Left ventricle myocardium superior (tissue), 1 donor: ENCODE results near the gene BHLHE41. TPM values are rescaled to one million over a fixed set of nuclear protein-coding genes. Genes with fewer than 3 reads are reported as not detected.

Experiments used
- ATAC-seq: fragments of 200-7000 bp; cut with Tn5 transposase; one replicate; pipeline ENCODE4 v1.9.1; 2020; ENCODE audit warnings: mild to moderate bottlenecking, moderate library complexity
- DNase-seq: peaks from one replicate; pipeline ENCODE4 v3.0.0-alpha.2; 2020
- intact Hi-C: fragments of 100-400 bp; cut with micrococcal nuclease; formaldehyde crosslinking; loops from one replicate; pipeline ENCODE4 v1.11.0; 2022
- long read RNA-seq: library from polyadenylated mRNA; unstranded; transcript quantifications from one replicate; pipeline ENCODE4 v2.0.0, GENCODE V29; 2021
- total RNA-seq: library from RNA; stranded (reverse); fragmentation: NEBNext Ultra II Directional; extraction: Animal tissue kit (Norgen Biotek cat#: 25700); gene quantifications from one replicate; pipeline ENCODE4 v1.2.1, GENCODE V29; 2021
- donor health status: DM: no; HTN: yes; CAD: no; lungs with severe emphysema.

BHLHE41 gene
- 35.9 TPM for total RNA-seq
- long read RNA-seq, partial matches to known transcripts: 0 of 16 reads
- long read RNA-seq, other reads (novel, unspliced or antisense): 15 of 16 reads

GRCh38 chr12:26124446-26125399 lies at the start of gene BHLHE41:
Gene BHLHE41, minus strand, starts transcription at chr12:26125037. Its CDS starts 258 bp downstream, at chr12:26124779.
- DNase-seq (peak; percentile 88), ATAC-seq (peak; percentile 62)
- intact Hi-C loops: no loop called here

GRCh38 chr12:26172946-26173552 lies 48.2 kb upstream of the BHLHE41 start:
- ATAC-seq (no peak), DNase-seq (no peak)
- intact Hi-C loops: no loop called here

DNA sequence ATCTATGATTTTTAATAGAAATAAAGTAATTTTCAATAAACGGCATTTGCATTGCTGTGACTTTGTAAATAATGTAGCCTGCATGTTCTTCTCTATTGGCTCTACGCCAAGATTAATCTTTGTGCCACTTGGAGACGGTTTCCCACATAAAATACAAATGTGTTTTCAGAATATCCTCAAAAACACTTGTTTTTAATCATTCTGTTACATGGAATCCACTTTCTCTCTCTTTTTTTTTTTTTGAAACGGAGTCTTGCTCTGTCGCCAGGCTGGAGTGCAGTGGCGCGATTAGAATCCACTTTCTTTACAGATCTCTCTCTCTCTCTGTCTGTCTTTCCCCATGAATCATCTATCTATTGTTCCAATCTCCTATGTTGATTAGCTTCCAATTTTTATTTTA lies 47.7 kb upstream of the BHLHE41 start:
- intact Hi-C loops: no loop called here
- ATAC-seq (no peak), DNase-seq (no peak)

DNA sequence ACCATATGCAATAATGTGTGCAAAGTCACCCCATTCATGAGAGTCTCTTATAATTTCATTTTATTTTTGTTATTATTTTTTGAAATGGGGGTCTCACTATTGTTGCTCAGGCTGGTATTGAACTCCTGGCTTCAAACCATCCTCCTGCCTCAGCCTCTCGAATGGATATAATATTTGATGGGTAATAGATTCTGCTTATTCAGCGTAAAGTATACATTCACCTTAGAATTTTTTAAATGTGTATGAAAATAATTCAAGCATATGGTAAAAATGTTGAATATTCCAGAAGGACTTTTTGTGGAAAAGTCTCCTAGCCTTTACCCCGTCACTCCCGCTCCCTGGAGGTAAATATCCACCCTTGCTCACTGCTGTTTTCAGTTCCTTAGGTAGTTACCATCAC lies 47.2 kb upstream of the BHLHE41 start:
- intact Hi-C loops: no loop called here
- no peak for ATAC-seq
- no peak for DNase-seq

DNA sequence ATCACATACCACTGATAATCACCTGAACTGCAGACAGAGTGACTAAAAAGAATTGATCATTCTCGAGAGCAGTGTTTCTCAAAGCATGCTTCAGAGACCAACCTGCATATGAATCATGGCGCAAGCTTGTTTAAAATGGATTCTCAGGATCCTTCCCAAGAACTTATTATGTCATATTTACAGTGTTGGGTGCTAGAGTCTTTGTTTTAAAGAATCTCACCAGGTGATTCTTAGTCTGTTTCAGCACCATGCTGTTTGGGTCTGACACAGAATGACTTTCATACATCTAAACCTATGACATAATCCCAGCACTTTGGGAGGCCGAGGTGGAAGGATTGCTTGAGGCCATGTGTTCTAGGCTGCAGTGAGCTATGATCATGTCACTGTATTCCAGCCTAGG lies 39.3 kb upstream of the BHLHE41 start:
- ATAC-seq (no peak), DNase-seq (no peak)
- intact Hi-C loops: no loop called here

- no peak for ATAC-seq
- intact Hi-C loops: no loop called here
- DNase-seq: no peak
Measured at GRCh38 chr12:26162905-26163304, 38.1 kb upstream of the BHLHE41 start.

DNA sequence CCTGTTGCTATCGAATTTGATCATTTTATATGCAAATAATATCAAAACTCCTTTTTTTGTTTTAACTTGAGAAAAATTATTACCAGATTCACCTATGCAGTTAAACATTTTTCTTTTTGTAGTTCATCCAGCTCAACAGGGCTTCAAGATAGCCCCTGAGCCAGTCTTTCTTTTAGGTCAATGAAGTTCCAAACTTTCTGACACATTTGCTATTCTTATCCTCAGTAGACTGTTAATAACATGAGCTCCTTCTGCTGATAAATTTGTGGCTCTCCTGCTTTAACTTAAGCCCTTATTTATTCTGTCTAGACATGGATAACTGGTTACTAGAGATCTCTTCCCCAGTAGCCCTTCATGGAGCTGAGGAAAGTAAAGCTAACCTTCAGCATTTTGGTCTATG lies 37.3 kb upstream of the BHLHE41 start:
- ATAC-seq: no peak
- intact Hi-C loops: no loop called here
- DNase-seq: no peak

DNA sequence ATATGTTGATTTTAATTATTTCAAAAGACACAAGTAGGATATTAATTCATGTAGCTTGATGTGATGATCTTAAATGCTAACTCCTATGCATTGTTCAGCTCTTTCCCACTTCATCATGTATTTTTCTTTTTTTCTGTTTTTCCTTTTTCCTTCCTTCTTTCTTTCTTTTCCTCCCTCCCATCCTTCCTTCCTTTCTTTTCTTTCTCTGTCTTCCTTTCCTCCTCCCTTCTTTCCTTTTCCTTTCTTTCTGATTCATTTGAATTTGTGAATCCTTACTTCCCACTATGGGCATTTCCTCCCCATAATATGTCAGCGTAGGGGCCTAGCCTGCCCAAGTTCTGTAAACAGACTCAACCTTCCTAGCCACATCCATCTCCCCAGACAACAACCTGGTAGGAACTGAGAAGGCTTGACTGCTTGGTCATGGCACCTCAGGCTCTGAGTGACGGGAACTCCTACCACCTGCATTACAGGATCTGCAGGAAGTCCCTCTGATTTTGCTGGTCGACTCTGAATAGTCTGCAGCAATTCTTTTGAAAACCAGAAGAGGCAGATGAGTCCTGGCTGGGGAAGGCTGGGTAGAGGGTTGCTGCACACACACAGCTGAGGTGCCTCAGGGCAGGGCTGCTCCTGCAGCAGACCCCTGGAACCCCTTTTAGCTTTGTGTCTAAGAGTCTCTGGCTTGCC lies 33.4 kb upstream of the BHLHE41 start:
- intact Hi-C loops: no loop called here
- no peak for DNase-seq
- no peak for ATAC-seq

DNA sequence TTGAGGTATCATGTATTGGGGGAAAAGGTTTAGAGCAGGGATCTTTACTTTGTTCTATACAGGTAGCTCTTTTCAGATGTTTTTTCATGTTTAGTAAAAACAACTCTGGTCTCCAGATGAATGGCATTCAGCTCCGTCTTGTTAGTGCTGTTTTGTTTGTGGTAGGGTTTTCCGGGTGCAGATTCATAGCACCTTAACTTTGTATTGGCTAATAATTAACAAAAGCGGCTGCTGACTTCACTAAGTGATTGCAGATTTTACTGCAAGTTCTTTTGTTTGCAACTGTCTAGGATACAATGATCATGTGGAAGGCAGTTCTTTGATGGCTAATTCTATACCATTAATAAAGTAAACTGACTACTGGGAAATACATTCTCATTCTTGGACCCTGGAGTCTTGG lies 32.2 kb upstream of the BHLHE41 start:
- intact Hi-C loops: no loop called here
- no peak for ATAC-seq

DNA sequence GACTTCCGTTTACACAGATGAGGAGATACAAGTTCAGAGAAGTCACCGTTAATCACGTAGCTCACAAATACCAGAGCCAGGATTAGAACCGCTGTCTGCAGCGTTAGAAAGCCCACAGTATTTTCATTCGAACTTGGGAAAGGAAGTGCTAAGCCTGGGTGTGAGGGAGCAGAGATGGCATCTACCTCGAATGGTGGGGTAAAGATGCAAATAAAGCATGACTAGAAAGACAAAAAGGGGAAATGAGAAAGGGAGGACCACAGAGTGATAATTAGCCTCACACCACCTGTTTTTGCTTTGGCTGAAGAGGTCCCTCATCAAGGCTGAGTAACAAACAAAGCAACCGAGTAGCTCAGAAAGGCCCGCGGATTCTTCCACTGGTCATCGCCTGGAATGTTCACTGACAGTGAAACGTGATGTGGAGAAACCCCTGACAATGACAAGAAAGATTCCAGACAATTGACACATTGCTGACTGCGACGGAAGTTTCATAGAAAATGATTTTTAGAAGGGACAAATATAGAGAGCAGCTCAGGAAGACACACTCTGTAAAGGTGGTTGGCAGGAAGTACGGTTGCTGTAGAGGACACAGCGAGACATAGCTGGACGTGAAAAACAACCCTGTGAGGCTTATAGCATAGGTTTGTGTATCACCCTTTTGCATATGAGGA lies 31.5 kb upstream of the BHLHE41 start:
- intact Hi-C loops: no loop called here
- DNase-seq (no peak), ATAC-seq (no peak)

More for the DNA sequence above, 32.2 kb upstream of the BHLHE41 start:
- no peak for DNase-seq

DNA sequence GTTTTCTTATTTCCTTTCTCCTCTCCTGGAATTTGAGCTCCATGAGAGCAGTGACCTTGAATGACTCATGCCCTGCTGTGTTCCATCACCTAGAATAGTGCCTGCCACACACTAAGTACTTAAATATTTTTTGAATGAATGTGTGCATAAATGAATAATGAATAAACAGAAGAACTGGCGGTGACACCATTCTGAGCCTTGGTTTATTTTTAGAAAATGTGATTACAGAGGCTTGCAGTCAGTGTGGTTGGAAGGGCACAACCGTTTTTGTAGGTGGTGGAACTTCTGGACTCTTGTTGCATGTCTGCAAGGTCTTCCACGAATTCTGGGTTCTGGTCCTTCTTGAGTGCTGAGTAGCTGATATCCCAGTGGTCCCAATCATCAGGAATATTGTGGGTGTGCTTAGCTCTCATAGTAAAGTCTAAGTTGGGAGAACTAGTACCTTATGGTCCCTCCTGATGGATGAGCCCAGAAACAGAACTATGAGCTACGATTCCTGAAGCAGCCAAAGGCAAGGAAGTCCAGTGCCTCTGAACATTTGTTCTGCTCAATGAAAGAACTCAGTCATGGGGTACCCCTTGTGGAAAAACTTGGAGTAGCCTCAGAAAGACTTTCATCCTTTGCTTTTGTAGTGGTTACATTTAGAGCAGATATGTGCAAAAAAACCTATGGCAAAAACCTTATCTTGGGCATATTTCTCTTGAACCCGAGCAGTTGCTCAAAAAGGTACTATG lies 28.8 kb upstream of the BHLHE41 start:
- DNase-seq (no peak), ATAC-seq (peak; percentile 91)
- intact Hi-C loops: no loop called here

- no peak for DNase-seq
- no peak for ATAC-seq
- intact Hi-C loops: no loop called here
Measured at GRCh38 chr12:26152507-26153102, 27.8 kb upstream of the BHLHE41 start.

GRCh38 chr12:26150736-26151450 lies 26.1 kb upstream of the BHLHE41 start:
- intact Hi-C loops: no loop called here
- DNase-seq (no peak), ATAC-seq (peak; percentile 69)

DNA sequence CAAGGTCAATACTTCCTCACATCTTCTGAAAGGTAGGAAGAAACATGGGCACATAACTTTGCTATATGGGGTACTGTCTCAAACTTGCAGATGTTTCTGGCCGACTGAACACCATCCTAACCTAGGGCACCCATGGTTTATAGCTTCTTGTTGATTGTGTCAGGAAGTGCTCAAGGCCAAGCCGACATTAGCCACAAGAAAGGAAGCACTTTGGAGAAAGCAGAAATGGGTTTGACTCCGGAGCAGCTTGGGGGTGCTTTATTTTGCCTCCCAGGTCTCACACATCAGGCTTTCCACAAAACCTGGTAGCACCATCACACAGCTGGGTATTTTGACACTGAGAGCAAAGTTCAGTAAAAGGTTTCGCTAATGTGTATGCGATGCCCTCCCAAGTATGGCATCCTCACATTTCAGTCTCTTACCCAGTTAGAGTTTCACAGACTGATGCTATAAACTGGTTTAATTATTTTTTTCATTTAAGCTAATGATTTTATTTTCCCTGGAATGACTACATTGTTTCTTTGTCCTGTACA lies 25.2 kb upstream of the BHLHE41 start:
- intact Hi-C loops: no loop called here
- DNase-seq (no peak), ATAC-seq (no peak)

GRCh38 chr12:26148291-26148690 lies 23.5 kb upstream of the BHLHE41 start:
- ATAC-seq (no peak), DNase-seq (no peak)
- intact Hi-C loops: no loop called here

DNA sequence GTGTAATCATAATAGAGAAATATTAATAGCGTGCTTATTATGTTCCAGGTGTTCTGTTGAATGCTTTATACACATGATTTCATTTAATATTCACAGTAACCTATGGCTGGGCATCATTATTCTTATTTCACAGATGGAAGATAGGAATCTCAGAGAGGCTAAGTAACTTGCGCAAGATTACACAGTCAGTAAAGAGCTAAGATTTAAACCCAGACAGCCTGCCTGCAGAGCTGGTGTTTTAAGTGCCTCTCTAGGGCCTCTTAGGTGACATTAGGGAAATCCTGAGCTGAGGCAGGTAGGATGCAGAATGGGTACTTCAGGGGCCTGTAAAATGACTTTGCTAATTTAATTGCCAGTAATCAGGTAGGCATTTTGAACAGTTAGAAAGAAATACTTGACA lies 18.5 kb upstream of the BHLHE41 start:
- ATAC-seq (no peak), DNase-seq (no peak)
- intact Hi-C loops: no loop called here

- DNase-seq (no peak), ATAC-seq (no peak)
- intact Hi-C loops: no loop called here
Measured at GRCh38 chr12:26138860-26139259, 14.0 kb upstream of the BHLHE41 start.

DNA sequence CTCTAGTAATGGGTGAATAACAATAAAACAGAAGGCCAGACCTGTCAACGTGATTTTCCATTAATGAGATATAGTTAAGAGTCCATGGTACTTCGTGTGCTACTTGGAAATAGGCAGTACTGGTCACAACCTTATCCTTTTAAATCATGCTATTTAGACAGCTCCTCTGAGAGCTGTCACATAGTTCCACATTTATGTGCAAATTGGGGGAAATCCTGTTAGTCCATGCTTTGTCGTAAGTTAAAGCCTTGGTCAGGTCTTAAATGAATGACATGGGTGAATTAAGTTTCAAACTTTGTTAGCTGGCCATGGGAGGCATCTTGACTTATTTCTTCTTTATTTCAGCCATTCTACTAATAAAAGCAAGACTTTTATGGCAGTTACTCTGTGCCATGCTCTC lies 11.9 kb upstream of the BHLHE41 start:
- DNase-seq (no peak), ATAC-seq (no peak)
- intact Hi-C loops: no loop called here
